GM21825 (cell line): ENCODE results near the gene RTTN.
"Not testable (repeated sequence)": the region's sequence is repeated elsewhere in the genome, so short reads cannot be mapped to it uniquely, and the experiment has no call there.

Experiments
- ATAC-seq: cut with Tn5 transposase; IDR thresholded peaks from one replicate; pipeline ENCODE4 v1.9.1; 2021; ENCODE audit warnings: mild to moderate bottlenecking, moderate library complexity; ENCODE audit not compliant: unreplicated experiment

The RTTN gene

GRCh38 chr18:70154591-70155194 is 50.8 kb downstream of the RTTN start:
- no peak for ATAC-seq

DNA sequence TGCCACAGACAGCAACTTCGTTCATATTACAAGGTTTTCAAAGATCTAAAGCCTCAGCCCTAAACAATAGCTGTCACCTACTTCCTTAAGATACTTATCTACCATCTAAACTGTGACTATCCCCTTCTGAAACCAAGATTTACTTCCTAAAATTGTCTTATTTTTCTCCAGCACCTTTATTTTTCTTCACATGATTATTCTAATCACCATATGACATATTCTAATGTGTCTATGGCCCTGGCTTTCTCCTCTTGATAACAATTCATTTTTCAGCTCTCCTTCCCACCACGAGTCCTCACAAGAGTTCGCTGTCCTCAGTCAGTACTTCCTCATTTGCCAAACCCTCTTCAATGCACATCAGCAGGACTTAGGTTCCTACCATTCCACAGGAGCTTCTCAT is 53.9 kb downstream of the RTTN start:
- no peak for ATAC-seq

- no peak for ATAC-seq
Measured at GRCh38 chr18:70149616-70150301, 55.7 kb downstream of the RTTN start.

GRCh38 chr18:70149156-70149555 is 56.3 kb downstream of the RTTN start:
- no peak for ATAC-seq

- ATAC-seq = no peak
Measured at GRCh38 chr18:70148039-70148938, 57.2 kb downstream of the RTTN start.

DNA sequence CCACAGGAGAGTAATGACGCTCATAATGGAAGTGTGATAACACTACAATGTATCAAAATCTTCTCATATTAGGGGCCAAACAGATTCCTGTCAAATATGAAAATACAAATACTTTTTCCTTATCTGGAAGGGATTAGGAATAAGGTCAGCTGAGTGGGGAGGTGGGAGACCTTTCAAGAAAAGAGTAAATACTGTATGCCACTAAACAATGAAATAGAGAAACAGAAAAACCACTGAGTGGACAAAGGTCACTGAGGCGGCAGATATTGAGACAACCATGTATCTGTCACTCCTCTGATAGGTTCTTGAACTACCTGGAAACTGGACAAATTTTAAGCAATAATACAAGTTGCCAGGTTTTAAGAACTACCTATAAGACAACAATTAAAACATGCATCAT is 59.3 kb downstream of the RTTN start:
- ATAC-seq = no peak

DNA sequence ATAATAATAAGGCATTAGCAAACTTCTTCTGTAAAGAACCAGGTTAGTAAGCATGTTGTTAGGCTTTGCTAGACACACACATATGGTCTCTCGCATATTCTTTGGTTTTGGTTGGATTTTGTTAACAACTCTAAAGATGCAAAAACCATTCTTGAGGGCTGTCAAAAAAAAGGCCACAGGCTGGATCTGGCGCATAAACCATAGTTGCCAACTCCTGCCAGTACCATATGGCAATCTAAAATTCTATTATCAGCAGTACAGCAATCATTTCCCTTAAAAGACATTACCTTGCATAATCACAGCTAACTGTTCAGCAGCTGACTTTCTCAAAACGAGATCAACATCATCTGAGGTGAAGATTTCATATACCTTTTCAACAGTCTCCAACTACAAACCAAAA is 63.5 kb downstream of the RTTN start:
- no peak for ATAC-seq

GRCh38 chr18:70139138-70139537 is 66.3 kb downstream of the RTTN start:
- no peak for ATAC-seq

GRCh38 chr18:70135604-70136003 is 69.9 kb downstream of the RTTN start:
- no peak for ATAC-seq

DNA sequence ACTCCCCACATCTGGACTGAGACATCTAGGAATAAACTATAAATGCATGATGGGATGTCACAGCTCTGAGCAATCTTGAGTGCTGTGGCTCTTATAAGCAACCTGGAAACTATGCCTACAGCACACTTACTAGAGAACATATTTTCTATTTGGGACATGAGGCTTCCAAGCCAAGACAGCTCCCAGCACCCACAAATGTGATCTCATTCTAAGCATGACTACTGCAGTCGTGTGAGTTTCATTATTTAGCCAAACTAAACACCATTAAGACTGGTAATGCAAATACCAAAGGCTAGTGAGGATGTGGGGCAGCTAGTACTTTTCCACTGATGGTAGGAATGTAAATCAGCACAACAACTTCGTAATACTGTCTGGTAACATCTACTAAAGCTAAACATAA is 72.5 kb downstream of the RTTN start:
- no peak for ATAC-seq

DNA sequence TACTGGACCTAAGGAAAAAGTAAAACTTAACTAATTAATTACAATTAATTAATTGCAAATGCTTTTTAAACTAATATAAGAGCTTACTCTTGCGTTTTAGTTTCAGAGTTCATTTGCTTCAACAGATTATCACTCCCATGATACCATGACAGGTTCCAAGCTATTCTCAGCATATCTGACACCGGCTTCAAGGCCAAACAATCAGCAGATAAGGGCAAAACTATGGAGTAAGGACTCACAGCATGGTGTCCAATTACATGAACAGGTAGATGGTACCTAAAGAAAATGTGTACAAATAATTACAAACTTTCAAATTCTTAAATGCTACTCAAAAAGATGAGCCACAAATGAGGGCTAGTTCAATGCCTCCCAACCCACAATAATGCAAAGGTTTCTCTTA is 77.2 kb downstream of the RTTN start:
- no peak for ATAC-seq

DNA sequence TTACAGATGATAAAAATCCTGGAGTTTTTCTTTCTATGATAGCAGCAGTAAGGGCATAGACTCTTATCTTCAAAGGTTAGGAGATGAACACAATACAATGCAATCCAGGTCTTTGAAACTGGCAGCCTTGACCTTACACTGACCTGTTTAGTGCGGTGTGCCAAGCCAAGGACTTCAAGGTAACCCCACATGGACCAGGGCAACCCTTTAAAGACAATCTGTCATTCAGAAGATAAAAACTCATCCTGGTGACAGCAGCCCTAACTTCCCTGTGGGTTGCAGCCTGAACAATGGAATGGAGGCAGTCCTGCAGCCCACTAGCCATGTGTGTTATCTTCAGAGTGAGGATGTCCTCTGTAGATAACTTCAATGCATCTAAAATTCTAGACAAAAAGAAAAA is 78.1 kb downstream of the RTTN start:
- ATAC-seq = no peak

GRCh38 chr18:70126832-70127231 is 78.7 kb downstream of the RTTN start:
- ATAC-seq = no peak

DNA sequence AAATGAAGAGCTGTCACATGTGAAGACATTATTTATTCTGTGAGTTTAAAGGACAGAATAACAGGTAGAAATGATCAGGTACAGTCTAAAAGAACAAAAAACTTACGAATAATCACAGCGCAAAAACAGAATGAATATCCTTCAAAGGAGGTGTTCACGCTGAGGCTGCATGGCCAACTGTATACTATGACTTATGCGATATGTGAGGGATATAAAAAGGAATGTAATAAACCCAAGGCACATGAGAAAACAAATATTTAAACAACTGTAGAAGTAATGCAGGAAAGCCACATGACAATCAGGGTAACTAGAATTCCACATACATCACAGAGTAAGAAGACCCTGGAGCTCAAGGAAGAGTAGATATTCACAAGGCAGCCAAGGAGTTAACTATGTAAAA is 81.3 kb downstream of the RTTN start:
- no peak for ATAC-seq

DNA sequence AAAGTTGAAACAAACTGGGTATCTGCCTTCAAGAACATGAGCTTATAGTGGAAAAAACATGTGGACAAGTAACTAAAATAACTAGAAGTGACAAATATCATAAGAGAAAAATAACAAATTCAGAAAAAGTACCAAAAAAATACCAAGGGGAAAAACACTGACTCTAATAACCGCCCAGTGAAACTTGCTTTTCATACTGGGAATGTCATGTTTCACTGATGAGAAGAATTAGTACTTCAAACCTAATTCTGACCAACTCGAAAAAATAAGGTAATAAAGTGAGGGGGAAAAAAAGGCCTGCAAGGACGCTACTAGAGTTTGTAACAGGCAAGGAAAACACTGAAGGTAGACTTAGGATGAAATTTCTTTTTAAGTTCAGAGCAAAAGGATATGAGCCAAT is 83.6 kb downstream of the RTTN start:
- ATAC-seq = no peak

DNA sequence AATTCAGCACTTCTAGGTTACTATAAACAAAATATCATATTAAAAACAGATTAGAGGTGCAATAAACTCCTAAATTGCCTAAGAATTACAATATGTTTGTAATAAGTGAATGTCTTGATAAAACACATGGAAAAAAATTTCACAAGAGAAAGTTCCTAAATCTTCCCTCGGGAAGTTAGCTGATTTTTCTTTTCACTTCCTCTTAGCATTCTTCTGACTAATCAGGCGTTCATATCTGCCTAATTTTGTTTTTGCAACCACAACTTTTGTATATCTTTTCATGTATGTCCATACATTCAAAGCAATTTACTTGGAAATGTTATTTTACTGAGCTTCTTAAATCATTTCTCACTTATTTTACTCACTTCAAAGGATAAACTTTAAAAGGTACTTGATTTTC is 88.5 kb downstream of the RTTN start:
- ATAC-seq = no peak

DNA sequence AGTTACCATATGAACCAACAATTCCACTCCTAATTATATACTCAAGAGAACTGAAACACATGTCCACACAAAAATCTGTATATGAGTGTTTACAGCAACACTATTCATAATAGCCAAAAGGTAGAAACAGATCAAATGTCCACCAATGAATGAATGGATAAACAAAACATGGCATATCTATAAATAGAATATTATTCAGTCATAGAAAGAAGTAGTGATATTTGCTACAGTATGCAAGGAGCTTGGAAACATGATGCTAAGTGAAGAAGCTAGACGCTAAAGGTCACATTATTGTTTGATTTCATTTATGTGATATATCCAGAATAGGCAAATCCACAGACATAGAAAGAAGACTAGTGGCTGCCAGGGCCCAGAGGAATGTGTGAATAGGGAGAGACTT is 92.0 kb downstream of the RTTN start:
- no peak for ATAC-seq

- no peak for ATAC-seq
Measured at GRCh38 chr18:70110678-70111077, 94.8 kb downstream of the RTTN start.

- ATAC-seq = no peak
Measured at GRCh38 chr18:70107091-70107490, 98.4 kb downstream of the RTTN start.

DNA sequence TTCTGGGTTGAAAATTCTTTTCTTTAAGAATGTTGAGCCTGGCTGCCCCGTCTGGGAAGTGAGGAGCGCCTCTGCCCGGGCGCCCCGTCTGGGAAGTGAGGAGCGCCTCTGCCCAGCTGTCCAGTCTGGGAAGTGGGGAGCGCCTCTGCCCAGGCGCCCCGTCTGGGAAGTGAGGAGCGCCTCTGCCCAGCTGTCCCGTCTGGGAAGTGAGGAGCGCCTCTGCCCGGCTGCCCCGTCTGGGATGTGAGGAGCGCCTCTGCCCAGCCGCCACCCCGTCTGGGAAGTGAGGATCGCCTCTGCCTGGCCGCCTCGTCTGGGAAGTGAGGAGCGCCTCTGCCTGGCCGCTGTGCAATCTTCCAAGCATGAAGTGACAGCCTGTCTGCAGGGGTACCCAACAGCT is 102.6 kb downstream of the RTTN start:
- not testable (repeated sequence) for ATAC-seq

DNA sequence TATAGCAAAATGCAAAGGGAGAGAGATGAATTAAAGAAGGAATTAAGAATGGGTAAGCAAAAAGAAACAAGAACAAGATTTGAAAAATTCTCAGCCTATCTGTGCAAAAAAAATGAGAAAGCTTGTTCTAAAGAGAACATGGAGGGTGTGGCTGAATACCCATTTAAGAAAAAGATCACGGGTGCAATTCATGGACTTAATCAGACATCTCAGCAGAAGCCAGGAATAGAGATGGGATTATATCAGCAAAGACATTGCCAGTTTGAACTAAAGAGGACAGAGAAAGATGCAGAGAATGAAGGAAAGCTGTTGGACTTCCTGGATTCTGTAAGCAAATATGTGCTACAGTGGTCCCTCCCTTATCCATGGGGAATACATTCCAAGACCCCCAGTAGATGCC is 115.6 kb downstream of the RTTN start:
- no peak for ATAC-seq

- no peak for ATAC-seq
Measured at GRCh38 chr18:70086085-70086484, 119.4 kb downstream of the RTTN start.
